M059J (cell line): Measurements from ENCODE around the gene WDFY2. TPM values are rescaled to one million over a fixed set of nuclear protein-coding genes. Genes with fewer than 3 reads are reported as not detected.
"Not testable (repeated sequence)": the region's sequence is repeated elsewhere in the genome, so short reads cannot be mapped to it uniquely, and the experiment has no call there.

Source experiments
- DNase-seq: peaks from one replicate; pipeline ENCODE4 v3.0.0-alpha.2; 2012; ENCODE audit warnings: low read depth
- total RNA-seq: library from RNA; depleted of rRNA; stranded (reverse); fragments of >200 nt; shearing (Covaris generic); gene quantifications from 2 replicates; pipeline ENCODE4 v1.2.3, GENCODE V29; 2014

Gene WDFY2
- total RNA-seq, 1 experiment from 2014 or later: 3.1 TPM

- DNase-seq: no peak
These were observed 48.5 kb downstream of the WDFY2 start for GRCh38 chr13:51632591-51633362.

DNA sequence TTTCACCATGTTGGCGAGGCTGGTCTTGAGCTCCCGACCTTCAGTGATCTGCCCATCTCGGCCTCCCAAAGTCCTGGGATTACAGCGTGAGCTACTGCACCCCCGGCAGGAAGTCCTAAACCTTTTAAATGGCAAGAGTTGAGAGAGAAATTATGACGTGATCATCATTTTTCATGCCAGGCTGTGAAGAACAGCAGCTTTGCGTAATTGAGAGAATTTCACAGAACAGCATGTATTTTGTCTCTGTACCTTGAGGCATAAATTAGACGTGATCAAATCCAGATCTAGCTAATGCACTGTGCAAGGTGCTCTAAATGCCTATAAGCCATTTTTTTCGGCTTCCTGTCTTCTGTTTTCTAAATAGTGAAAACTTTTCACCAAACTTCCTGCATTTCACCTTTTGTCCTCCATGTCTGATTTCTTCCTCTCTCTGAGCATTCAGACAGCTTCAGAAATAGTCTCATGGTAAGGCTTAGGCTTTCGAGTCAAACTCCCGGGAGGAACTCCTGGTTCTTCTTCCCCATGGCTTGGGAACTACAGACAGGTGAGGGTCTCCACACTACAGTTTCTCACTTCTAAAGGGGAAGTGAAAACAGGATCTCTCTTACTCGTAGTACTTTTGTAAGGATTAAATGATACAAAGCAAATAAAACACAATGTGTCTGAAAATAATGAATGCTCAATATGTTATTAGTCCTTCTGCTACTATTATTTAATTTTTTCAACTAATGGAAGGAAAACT lies 51.0 kb downstream of the WDFY2 start:
- DNase-seq: no peak

DNA sequence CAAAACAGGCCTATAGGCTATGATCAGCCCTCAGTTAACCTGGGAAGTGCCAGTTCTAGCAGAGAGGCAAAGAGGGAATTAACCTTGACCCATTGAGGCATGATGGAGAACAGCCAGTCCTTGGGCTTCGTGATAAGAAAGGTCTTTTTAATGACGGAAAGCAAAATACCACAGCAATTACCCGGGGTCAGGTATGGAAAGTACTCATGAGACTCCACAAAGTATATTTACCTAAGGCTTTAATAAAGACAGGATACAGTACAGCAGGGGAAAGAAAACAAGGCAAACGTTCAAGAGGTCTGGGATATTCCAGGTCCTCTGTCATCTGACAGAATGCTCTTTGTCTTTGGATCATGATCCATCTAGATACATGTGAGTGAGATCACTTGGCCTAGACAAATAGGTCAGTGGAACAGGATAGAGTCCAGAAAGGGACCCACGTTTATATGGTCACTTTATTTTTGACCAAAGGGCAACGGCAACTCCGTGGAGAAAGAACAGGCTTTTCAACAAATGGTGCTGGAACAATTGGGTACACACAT lies 52.2 kb downstream of the WDFY2 start:
- no peak for DNase-seq

GRCh38 chr13:51637852-51638215 lies 53.6 kb downstream of the WDFY2 start:
- no peak for DNase-seq

GRCh38 chr13:51638216-51638871 lies 54.1 kb downstream of the WDFY2 start:
- peak; percentile 64 for DNase-seq

GRCh38 chr13:51639171-51639570 lies 54.9 kb downstream of the WDFY2 start:
- DNase-seq: no peak

DNA sequence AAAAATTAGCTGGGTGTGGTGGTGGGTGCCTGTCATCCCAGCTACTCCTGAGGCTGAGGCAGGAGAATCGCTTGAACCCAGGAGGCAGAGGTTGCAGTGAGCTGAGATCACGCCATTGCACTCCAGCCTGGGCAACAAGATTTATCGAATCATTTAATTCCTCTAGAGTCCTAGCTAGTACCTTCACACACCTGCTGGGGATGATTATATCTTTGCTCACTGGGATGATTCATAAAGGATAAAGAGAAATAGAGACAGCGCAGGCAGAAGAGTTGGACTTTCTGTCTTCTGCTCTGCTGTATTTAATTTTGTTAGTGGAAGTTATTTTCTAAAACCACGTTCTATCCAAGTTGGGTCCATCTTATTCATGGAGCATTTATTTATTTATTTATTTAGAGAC lies 56.4 kb downstream of the WDFY2 start:
- DNase-seq: not testable (repeated sequence)

DNA sequence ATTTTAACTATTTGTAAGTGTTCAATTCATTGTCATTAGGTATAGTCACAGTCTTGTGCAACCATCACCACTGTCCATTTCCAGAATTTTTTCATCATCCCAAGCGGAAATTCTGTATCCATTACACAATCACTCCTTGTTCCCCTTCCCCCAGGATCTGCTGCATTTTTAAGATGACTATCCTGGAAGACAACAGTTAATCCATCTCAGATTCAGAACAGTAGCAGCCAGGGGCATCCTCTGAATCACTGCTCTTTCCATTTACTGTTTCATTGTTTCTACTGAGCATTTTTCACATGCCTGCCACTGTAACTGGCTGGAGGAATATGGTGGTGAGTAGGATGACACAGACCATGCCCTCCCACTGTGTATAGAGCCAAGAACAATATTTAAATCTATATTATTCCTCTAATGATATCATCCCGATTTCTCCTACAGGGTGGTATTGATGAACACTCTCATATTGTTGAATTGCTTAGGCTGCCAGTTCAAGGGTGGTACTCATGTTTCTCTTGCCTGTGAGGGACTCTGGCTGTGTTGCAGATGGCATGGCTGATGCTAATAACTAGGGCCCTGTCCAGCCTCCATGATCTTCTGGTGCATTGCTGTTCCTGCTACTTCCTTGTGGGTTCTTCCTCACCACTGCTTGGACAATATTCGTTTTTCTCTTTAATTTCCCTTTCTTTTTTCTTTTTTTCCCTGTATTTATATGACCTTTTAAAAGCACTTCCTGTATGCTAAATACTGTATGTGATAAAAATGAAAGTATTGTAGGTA lies 59.0 kb downstream of the WDFY2 start:
- peak; percentile 92 for DNase-seq

GRCh38 chr13:51643882-51644281 lies 59.6 kb downstream of the WDFY2 start:
- peak; percentile 89 for DNase-seq

- DNase-seq: peak; percentile 85
These were observed 60.4 kb downstream of the WDFY2 start for GRCh38 chr13:51644654-51645053.

- DNase-seq: peak; percentile 69
These were observed 60.9 kb downstream of the WDFY2 start for GRCh38 chr13:51645154-51645650.

DNA sequence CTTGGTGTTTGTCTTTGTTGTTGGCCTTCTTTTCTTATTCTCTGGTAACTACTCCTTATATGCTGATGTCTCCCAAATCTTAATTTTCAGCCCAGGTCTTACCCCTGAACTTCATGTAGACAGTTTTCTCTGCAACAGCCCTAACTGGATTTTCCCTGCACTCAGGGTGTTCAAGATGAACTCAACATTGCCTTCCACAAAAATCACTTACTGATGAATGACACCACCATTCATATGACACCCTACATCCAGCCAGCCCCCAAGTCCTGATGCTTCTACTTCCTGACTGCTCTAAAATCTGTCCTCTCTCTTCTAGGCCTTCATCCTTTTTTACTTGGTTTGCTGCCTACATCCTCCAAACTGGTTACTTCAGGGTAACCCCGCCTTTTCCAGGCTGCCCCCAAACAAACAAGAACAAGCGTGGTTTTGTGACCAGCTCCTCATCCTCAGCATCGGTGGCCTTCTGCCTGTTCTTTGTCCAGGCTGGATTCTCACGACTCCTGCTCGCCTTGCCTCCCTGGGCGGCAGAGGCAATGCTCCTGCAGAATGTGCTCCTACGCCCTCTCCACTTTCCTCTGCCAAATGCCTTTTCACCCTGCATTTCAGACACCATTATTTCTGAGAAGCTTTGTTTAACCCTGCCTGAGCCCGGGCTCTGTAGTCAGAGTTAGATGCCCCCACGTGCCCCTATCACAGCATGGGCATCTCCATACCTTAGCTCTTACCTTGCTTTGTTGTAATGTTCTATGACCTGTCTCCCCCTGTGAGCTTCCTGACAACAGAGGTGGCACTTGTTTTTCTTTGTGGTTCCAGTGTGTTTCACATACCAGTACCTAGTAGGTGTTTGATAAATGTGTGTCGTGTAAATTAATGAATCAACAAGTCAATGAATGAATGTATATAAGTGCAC lies 61.8 kb downstream of the WDFY2 start:
- DNase-seq: no peak

DNA sequence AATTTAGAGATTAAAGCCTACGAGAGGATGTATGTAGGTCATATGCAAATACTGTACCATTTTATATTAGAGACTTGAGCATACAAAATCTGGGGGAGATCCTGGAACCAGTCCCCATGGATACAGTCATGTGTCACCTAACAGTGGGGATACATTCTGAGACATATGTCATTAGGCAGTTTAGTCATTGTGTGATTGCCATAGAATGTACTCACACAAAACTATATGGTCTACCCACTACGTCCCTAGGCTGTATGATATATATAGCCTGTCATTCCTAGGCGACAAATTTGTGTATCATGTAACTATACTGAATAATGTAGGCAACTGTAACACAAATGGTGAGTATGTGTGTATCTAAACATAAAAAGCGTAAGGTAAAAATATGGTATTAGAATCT lies 62.8 kb downstream of the WDFY2 start:
- no peak for DNase-seq

GRCh38 chr13:51652193-51652592 lies 67.9 kb downstream of the WDFY2 start:
- not testable (repeated sequence) for DNase-seq

- DNase-seq: no peak
These were observed 75.2 kb downstream of the WDFY2 start for GRCh38 chr13:51659276-51660127.

GRCh38 chr13:51660813-51661212 lies 76.6 kb downstream of the WDFY2 start:
- no peak for DNase-seq

DNA sequence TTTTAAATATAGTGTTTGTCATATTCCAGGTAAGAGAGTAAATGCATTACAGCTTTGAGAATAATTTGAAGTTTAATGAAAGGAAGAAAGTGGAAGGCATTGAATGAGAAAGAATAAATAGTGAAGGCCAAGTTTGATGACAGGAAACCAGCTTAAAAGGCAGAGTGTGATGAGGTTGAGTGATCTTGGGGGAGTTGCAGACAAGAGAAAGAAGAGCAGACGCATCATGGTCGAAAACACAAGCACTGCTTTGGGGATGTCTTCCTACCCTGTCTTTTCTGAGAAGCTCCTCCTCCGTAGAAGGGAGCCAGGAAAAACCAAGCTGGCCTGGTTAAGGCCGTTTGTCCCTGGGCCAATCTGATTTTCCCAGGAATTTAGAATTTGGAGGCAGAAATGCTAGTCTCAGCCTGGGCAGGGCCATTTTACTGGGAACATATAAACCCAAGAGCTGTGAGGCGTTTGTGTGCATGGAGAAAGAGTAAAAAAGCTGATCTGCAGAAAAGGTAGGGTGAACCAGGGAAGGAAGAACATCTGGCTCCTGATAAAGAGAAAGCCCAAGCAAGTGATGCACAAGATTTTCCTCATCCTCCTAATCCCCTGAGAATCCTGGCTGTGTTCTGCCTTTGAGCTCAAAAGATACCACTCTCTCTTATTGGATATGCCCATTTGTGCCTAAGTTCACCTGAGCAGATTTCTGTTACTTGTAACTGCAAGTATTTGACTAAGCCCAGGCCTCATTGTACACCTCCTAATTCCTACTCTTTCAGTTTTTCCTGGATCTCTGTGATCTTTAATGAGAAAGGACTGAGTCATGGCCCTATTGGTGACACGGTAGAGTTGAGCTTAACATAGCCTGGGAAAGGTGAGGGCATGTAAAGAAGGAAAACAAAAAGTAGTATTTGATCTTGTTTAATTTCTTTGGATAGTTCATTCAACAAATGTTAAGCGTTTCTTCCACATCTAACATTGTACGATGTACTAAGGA lies 80.0 kb downstream of the WDFY2 start:
- DNase-seq: peak; percentile 51

DNA sequence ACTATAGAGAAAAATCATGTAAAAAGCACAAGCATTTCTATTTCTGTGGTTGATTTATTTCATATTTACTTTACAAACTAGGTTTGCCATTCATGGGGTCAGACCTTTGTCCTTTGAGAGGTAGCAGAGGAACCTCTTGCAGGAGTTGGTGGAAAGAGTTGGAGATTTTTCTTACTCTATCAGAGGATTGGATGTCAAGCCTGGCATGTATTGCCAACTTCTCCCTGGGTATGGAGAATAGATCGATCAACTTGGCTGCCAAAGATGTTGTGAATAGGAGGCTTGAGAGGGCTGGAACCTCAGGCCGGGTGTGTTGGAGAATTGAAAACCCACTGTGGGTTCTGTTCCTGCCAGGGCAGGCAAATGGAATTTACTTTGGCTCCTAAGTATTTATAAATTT lies 81.2 kb downstream of the WDFY2 start:
- no peak for DNase-seq
